ACHN (cell line): ENCODE measurements around the gene FZR1.

ENCODE experiments used
- DNase-seq: peaks from one replicate; pipeline ENCODE4 v3.0.0-alpha.2; 2015
- in situ Hi-C: cut with HindIII; loops from 2 replicates; pipeline ENCODE4 v1.10.0; 2017; ENCODE audit warnings: low sequenced_read_pairs, low pct_ligation_motif_present, low pct_unique_long_range_greater_than_20kb

FZR1 gene

GRCh38 chr19:3505598-3506383, at the start of gene FZR1:
Gene FZR1, plus strand, starts transcription at chr19:3506311. Its CDS starts 16,679 bp downstream, at chr19:3522990.
- in situ Hi-C loops = no loop called here
- peak; percentile 97 for DNase-seq

- DNase-seq = no peak
- in situ Hi-C loops = no loop called here
Measured at GRCh38 chr19:3456925-3457527, 49.1 kb upstream of the FZR1 start.

DNA sequence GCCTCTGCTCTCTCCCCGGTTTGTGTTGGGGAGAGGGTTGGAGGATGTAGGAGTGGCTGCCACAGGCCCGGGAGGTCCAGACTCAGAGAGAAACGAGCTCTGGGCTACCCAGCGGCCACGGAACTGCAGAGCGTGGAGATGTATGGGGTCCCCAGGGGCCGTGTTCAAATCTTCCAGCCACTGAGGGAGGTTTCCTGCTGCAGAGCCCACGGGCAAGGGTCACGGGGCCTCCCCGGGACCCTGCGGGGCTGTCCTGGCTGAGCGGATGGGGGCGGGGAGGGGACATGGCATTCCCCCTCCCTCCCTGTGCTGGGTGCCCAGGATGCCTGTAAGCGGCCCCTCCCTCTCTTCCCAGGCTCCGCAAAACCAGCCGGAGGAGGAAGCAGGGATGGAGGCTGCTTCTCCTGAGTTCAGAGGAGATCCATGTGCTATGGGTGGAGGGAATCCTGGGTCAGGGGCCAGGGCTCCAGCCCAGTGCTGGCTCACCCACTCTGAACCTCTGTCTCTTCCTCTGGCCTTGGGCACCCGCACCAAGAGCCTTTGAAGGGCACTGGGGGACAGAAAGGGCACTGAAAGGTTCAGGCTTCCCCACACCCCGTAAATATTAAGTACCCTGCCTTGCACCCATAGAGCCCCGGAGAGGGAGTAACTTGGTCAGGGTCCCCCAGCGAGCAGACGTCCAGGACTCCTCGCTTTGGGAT, 48.4 kb upstream of the FZR1 start:
- no peak for DNase-seq
- in situ Hi-C loops = no loop called here

GRCh38 chr19:3458229-3459088, 47.7 kb upstream of the FZR1 start:
- in situ Hi-C loops = no loop called here
- DNase-seq = no peak

GRCh38 chr19:3459089-3459881, 46.8 kb upstream of the FZR1 start:
- DNase-seq = peak; percentile 58

DNA sequence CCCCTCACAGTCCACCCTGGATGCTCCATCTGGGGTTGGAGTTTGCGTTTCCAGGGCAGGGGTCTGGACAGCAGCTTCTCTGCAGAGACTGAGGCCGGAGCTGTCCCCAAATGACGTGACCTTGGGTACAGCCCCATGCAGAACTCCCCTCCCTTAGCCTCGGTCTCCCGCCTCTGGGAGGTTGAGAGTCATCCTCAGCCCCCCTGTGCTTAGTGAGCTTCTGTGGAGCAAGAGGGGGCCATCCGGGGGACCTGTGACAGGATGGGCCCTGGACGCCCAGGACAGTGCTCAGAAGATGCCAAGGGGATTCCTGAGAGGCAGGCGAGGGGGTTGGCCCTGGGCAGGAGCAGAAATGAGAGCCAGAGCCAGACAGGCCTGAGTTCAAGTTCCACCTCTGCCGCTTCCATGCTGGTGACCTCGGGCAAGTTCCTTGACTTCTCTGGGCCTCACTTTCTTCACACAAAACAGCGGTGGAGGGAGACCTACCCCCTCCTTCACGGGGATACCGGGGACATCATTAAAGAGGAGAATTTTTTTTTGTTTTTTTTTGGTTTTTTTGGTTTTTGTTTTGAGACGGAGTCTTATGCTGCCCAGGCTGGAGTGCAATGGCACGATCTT, 46.0 kb upstream of the FZR1 start:
- DNase-seq = no peak
- in situ Hi-C loops = no loop called here

More at GRCh38 chr19:3459089-3459881, 46.8 kb upstream of the FZR1 start:
- in situ Hi-C loops = no loop called here

DNA sequence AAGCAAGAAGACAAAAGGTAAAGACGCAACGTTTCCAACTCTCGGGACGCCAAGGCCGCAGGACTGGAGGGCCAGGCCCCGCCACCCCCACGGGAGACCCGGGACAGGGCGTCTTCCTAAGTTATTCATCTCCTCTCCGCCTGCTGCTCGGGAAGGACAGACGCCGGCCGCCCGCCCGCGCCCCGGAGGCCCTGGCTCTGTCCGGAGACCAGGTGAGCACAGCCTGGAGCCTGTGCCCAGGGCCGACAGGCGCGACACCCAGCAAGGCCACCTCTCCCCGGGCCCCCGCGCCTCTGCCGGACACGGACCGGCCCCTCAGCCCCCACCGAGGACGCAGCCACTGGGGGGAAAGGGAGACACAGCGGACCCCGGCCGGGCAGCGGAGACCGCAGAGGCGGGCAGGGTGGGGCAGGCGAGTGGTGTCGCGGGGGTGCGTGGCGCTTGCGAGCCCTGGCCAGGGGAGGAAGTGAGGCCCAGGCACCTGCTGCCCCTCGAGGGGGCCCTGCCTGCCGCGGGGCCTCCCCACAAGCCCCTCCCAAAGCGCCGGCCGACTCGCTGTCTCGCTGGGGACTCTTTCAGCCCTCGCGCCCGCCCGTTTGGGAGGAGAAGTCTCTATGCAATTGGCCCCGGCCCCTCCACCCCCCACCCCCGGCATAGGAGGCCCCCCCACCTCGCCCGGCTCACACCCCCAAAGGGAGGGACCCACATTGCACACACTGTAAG, 43.0 kb upstream of the FZR1 start:
- DNase-seq = no peak
- in situ Hi-C loops = no loop called here

GRCh38 chr19:3463714-3464586, 42.2 kb upstream of the FZR1 start:
- DNase-seq = no peak
- in situ Hi-C loops = no loop called here

DNA sequence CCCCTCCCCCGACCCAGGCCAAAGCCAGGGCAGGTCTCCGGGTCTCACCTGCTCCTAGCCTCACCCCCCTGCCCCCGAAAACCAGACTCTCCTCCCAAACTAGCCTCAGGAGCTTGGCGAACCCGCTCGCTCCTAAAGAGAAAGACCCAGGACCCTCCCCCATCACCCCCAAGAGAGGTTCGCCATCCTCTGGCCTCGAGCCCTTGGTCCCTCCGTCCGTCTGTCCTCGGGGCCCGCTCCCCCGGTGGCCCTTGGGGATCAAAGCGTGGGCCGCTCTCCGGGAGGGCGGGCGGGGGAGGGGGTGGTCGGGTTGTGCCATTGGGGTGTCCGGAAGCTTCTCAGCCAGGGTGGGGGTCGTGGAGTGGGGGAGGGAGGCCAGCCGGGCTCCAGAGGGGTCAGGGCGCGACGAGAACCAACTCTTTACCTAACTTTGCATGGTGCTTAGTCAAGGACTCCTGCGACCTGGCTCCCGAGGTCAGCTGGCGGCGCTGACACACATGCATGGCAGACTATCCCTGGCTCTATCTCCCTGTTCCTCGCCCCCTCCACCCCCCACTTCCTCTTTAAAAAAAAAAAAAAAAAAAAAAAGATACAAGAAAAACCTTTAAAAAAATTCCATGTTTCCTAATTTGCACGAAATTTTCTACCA, 41.4 kb upstream of the FZR1 start:
- in situ Hi-C loops = no loop called here
- DNase-seq = no peak

DNA sequence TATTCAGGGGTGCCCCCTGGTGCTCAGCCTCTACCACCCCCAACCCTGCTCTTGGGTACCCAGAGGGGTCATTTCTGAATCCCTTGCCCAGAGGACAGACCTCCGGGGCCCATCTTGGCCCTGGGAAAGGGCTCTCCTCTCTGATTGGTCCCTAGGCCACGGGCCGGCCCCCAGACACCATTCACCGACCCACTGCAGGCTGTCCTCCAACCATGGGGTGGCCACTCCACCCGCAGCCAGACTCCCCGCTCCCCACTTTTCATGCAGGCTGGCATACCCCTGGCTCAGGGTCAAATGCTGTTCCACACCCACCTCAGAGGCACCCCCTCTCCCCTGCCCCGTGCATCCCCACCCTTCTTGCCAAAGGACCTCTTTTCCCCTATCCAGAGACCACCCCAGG, 40.6 kb upstream of the FZR1 start:
- DNase-seq = no peak
- in situ Hi-C loops = no loop called here

DNA sequence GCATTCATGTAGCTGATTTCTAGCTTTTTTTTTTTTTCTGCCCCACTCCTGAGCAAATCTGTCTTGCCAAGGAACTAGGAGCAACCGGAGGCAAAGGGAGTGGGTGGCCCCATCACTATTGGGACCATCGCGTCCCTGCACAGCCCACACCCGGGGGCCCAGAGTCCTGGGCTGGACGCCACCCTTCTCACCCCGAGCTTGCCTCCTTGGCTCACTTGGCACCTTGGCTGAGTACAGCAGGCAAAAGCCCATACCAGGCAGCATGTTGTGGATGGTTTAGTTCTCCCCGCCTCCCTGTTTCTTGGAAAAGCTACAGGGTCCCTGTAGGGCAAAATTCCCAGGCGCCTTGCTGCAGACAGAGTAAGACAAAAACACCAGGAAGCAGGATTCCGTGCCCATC, 39.5 kb upstream of the FZR1 start:
- in situ Hi-C loops = no loop called here
- DNase-seq = no peak

- in situ Hi-C loops = no loop called here
- no peak for DNase-seq
Measured at GRCh38 chr19:3467437-3468198, 38.5 kb upstream of the FZR1 start.

DNA sequence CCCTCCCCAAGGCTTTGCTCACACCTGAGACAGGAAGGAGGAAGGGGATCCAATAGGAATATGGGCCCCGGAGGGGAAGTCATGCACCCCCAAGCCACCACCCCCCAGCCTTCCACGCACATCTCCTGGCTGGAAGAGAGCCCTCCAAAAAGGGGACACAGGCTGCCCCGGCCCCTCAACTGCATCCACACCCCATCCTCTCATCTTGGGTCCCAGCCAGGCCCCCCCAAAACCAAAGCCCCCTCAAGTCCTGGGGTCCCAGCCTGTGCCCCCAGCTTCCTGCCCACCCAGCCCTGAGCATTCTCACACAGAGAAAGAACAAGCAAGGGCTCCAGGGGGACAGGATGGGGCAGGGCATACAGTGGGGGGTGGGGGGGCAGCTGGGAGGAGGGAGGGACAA, 37.9 kb upstream of the FZR1 start:
- in situ Hi-C loops = no loop called here
- DNase-seq = no peak

- in situ Hi-C loops = no loop called here
- no peak for DNase-seq
Measured at GRCh38 chr19:3469638-3470499, 36.2 kb upstream of the FZR1 start.
